Natural killer cell (primary cell): Measurements from ENCODE around the gene TMEM175. TPM values are rescaled to one million over a fixed set of nuclear protein-coding genes. Genes with fewer than 3 reads are reported as not detected.
"Not testable (repeated sequence)": the region's sequence is repeated elsewhere in the genome, so short reads cannot be mapped to it uniquely, and the experiment has no call there.

Source experiments
- ATAC-seq, 3 donors: fragments of 150-1000 bp in 2 of 3; fragments of 200-7000 bp in 1 of 3; cut with Tn5 transposase; 1 replicate in 1 of 3; 2 replicates in 2 of 3; pipeline ENCODE4 v1.10.0; 2021; ENCODE audit warnings: mild to moderate bottlenecking in 2 of 3, moderate library complexity in 2 of 3
- DNase-seq, 2 donors: peaks; one replicate each; pipeline versions ENCODE4 v3.0.0 to v3.0.0-alpha.2; 2013 to 2021; ENCODE audit warnings: mixed read lengths in 1 of 2
- H3K27ac ChIP-seq: one replicate; pipeline ENCODE4 v1.5.1; 2013; ENCODE audit warnings: mild to moderate bottlenecking, low read length
- H3K27me3 ChIP-seq: one replicate; pipeline ENCODE4 v1.6.1; 2013; ENCODE audit warnings: low read length; ENCODE audit not compliant: control insufficient read depth, insufficient read depth
- H3K36me3 ChIP-seq: one replicate; pipeline ENCODE4 v1.6.1; 2013; ENCODE audit warnings: low read length; ENCODE audit not compliant: control insufficient read depth, insufficient read depth
- H3K4me1 ChIP-seq: one replicate; pipeline ENCODE4 v1.6.1; 2013; ENCODE audit warnings: low read length; ENCODE audit not compliant: control insufficient read depth, insufficient read depth
- H3K4me3 ChIP-seq: one replicate; pipeline ENCODE4 v1.5.1; 2013; ENCODE audit warnings: low read length
- H3K9me3 ChIP-seq: one replicate; pipeline ENCODE4 v1.6.1; 2013; ENCODE audit warnings: low read length; ENCODE audit not compliant: control insufficient read depth, insufficient read depth
- H3K27ac Mint-ChIP-seq, 2 donors: one replicate each; pipeline ENCODE4 v1.8.0; 2022; ENCODE audit warnings: mild to moderate bottlenecking in 2 of 2, mixed read lengths in 2 of 2, moderate library complexity in 1 of 2
- H3K27me3 Mint-ChIP-seq, 2 donors: one replicate each; pipeline ENCODE4 v1.8.0; 2022; ENCODE audit warnings: low read depth in 2 of 2, mixed read lengths in 2 of 2
- H3K36me3 Mint-ChIP-seq: one replicate; pipeline ENCODE4 v1.8.0; 2022; ENCODE audit warnings: mixed read lengths
- H3K4me1 Mint-ChIP-seq, 2 donors: one replicate each; pipeline ENCODE4 v1.8.0; 2022; ENCODE audit warnings: mixed read lengths in 2 of 2
- H3K4me3 Mint-ChIP-seq: one replicate; pipeline ENCODE4 v1.8.0; 2022; ENCODE audit warnings: mild to moderate bottlenecking, moderate library complexity, mixed read lengths
- H3K9me3 Mint-ChIP-seq, 2 donors: one replicate each; pipeline ENCODE4 v1.8.0; 2022; ENCODE audit warnings: mixed read lengths in 2 of 2
- CTCF ChIP-seq: fragments of 200-600 bp; IDR thresholded peaks from one replicate; pipeline ENCODE4 v1.8.0; 2022; ENCODE audit warnings: antibody characterized with exemption
- WGBS: methylation state at CpG from one replicate; pipeline ENCODE4 v1.1.7; 2013; ENCODE audit warnings: missing lambda C conversion rate; ENCODE audit not compliant: insufficient coverage; 5-methylcytosine and 5-hydroxymethylcytosine counted together
- intact Hi-C: fragments of 100-400 bp; cut with micrococcal nuclease; formaldehyde crosslinking; loops from one replicate; pipeline ENCODE4 v1.14.2; 2022
- total RNA-seq, 4 donors: library from RNA; stranded (reverse); fragments of 120-200 nt in 1 of 4; gene quantifications; one replicate each; pipeline versions ENCODE4 v1.2.3 to v1.2.4, GENCODE V29; 2013 to 2022

Gene TMEM175
- total RNA-seq, 3 donors from 2014 or later (not counting 1 experiment from before 2014, with no cell fraction given): 72.8 to 79.8 (median 73.2) TPM

GRCh38 chr4:915595-915994 is 16.7 kb upstream of the TMEM175 start:
- no peak overlapping the region for H3K27ac ChIP-seq
- peaks cover 55 to 57% of the 10 kb centered on the region in 2 donors for H3K4me1 Mint-ChIP-seq
- no peaks in the 10 kb centered on the region for H3K27me3 ChIP-seq
- H3K27me3 Mint-ChIP-seq: no peaks in the 10 kb centered on the region
- peaks cover 32% of the 10 kb centered on the region for H3K4me1 ChIP-seq
- peak overlapping the region; percentile 68 to 83 for H3K27ac Mint-ChIP-seq
- H3K4me3 ChIP-seq: no peak overlapping the region
- 2% methylated on average over 8 of the region's 8 CpGs for WGBS
- H3K9me3 ChIP-seq: no peaks in the 10 kb centered on the region
- peaks cover 26% of the 10 kb centered on the region for H3K36me3 ChIP-seq
- peak overlapping the region; percentile 83 for H3K4me3 Mint-ChIP-seq
- no peaks in the 10 kb centered on the region for H3K36me3 Mint-ChIP-seq
- TF ChIP-seq CTCF: no peak
- DNase-seq: peak in 1 of 2 donors; percentile 40
- intact Hi-C loops: no loop called here
- no peaks in the 10 kb centered on the region for H3K9me3 Mint-ChIP-seq
- peak; percentile 65 to 79 (median 73) for ATAC-seq

GRCh38 chr4:917466-917865 is 14.8 kb upstream of the TMEM175 start:
- WGBS: 100% methylated on average over 2 of the region's 7 CpGs
- Histone ChIP-seq H3K36me3 (peaks cover 9% of the 10 kb centered on the region), H3K27ac (no peak overlapping the region), H3K4me3 (no peak overlapping the region), H3K27me3 (no peaks in the 10 kb centered on the region), H3K9me3 (no peaks in the 10 kb centered on the region), H3K4me1 (peaks cover 44% of the 10 kb centered on the region)
- H3K4me1 Mint-ChIP-seq: peaks cover 64 to 70% of the 10 kb centered on the region in 2 donors
- intact Hi-C loops: no loop called here
- TF ChIP-seq CTCF: no peak
- no peaks in the 10 kb centered on the region for H3K27me3 Mint-ChIP-seq
- no peak for DNase-seq
- H3K4me3 Mint-ChIP-seq: no peak overlapping the region
- no peak overlapping the region for H3K27ac Mint-ChIP-seq
- ATAC-seq: no peak
- H3K36me3 Mint-ChIP-seq: no peaks in the 10 kb centered on the region
- H3K9me3 Mint-ChIP-seq: no peaks in the 10 kb centered on the region

- Mint-ChIP-seq H3K9me3 (no peaks in the 10 kb centered on the region), H3K4me3 (no peak overlapping the region), H3K27ac (peak overlapping the region; percentile 41 to 65), H3K4me1 (peaks cover 69 to 70% of the 10 kb centered on the region in 2 donors), H3K27me3 (no peaks in the 10 kb centered on the region), H3K36me3 (no peaks in the 10 kb centered on the region)
- intact Hi-C loops: no loop called here
- no peak overlapping the region for H3K27ac ChIP-seq
- H3K4me3 ChIP-seq: no peak overlapping the region
- WGBS: 97% methylated on average over 2 of the region's 2 CpGs
- no peaks in the 10 kb centered on the region for H3K9me3 ChIP-seq
- peaks cover 50% of the 10 kb centered on the region for H3K4me1 ChIP-seq
- H3K36me3 ChIP-seq: peaks cover 4% of the 10 kb centered on the region
- TF ChIP-seq CTCF: no peak
- H3K27me3 ChIP-seq: no peaks in the 10 kb centered on the region
- no peak for DNase-seq
- no peak for ATAC-seq
Observed at GRCh38 chr4:917992-918391, 14.3 kb upstream of the TMEM175 start.

- H3K9me3 Mint-ChIP-seq, H3K36me3 Mint-ChIP-seq, intact Hi-C loops, H3K9me3 ChIP-seq, H3K27ac ChIP-seq, ATAC-seq, H3K27me3 ChIP-seq, H3K4me3 ChIP-seq, H3K27me3 Mint-ChIP-seq, H3K4me3 Mint-ChIP-seq, DNase-seq, H3K36me3 ChIP-seq: not testable (repeated sequence)
- 93% methylated on average over 6 of the region's 6 CpGs for WGBS
- Mint-ChIP-seq H3K27ac (peak overlapping the region; percentile 41 to 65), H3K4me1 (peaks cover 69 to 71% of the 10 kb centered on the region in 2 donors)
- H3K4me1 ChIP-seq: peaks cover 56% of the 10 kb centered on the region
Observed at GRCh38 chr4:918591-918990, 13.7 kb upstream of the TMEM175 start.

GRCh38 chr4:919004-919680 is 13.1 kb upstream of the TMEM175 start:
- H3K27me3 Mint-ChIP-seq, H3K4me3 ChIP-seq, intact Hi-C loops, H3K4me3 Mint-ChIP-seq, H3K27me3 ChIP-seq, H3K36me3 ChIP-seq, H3K9me3 ChIP-seq, DNase-seq, H3K27ac ChIP-seq, H3K36me3 Mint-ChIP-seq, H3K9me3 Mint-ChIP-seq, ATAC-seq: not testable (repeated sequence)
- WGBS: 98% methylated on average over 15 of the region's 15 CpGs
- peaks cover 70 to 71% of the 10 kb centered on the region in 2 donors for H3K4me1 Mint-ChIP-seq
- H3K4me1 ChIP-seq: peaks cover 59% of the 10 kb centered on the region
- H3K27ac Mint-ChIP-seq: peak overlapping the region; percentile 3 to 11
